ENCODE data around the gene BMPR1B. TPM values are rescaled to one million over a fixed set of nuclear protein-coding genes. Genes with fewer than 3 reads are reported as not detected.

Gene BMPR1B
- total RNA-seq, 4 donors from 2014 or later: 0.17 to 0.88 (median 0.35) TPM

- no peak for TF ChIP-seq CTCF (IDR thresholded peaks at IDR 0.05; ENCODE audit: low read depth)
Measured at GRCh38 chr4:94887027-94887426, 129.3 kb downstream of the BMPR1B start.

GRCh38 chr4:94889523-94889922 is 131.8 kb downstream of the BMPR1B start:
- TF ChIP-seq CTCF (IDR thresholded peaks at IDR 0.05; ENCODE audit: low read depth): no peak

GRCh38 chr4:94889946-94890345 is 132.2 kb downstream of the BMPR1B start:
- no peak for TF ChIP-seq CTCF (IDR thresholded peaks at IDR 0.05; ENCODE audit: low read depth)

GRCh38 chr4:94890579-94890978 is 132.8 kb downstream of the BMPR1B start:
- TF ChIP-seq CTCF (IDR thresholded peaks at IDR 0.05; ENCODE audit: low read depth): no peak

GRCh38 chr4:94892051-94892450 is 134.3 kb downstream of the BMPR1B start:
- TF ChIP-seq CTCF (IDR thresholded peaks at IDR 0.05; ENCODE audit: low read depth): no peak

- no peak for TF ChIP-seq CTCF (IDR thresholded peaks at IDR 0.05; ENCODE audit: low read depth)
Measured at GRCh38 chr4:94895081-94895480, 137.3 kb downstream of the BMPR1B start.

- no peak for TF ChIP-seq CTCF (IDR thresholded peaks at IDR 0.05; ENCODE audit: low read depth)
Measured at GRCh38 chr4:94897023-94897422, 139.3 kb downstream of the BMPR1B start.

All from subcutaneous adipose tissue (tissue), 4 donors.